ENCODE data around the gene MAST4.

- TF ChIP-seq CTCF (IDR thresholded peaks at IDR 0.05) (no peak), POLR2A (IDR thresholded peaks at IDR 0.05) (no peak)
Observed at GRCh38 chr5:66956439-66956838, 360.2 kb downstream of the MAST4 start.

All from uterus (tissue), 2 donors.